ENCODE measurements around the gene TRAF3IP1.
"Not testable (repeated sequence)": the region's sequence is repeated elsewhere in the genome, so short reads cannot be mapped to it uniquely, and the experiment has no call there.

Gene TRAF3IP1

GRCh38 chr2:238397356-238397755 lies 77.0 kb downstream of the TRAF3IP1 start:
- no peak for TF ChIP-seq CTCF (IDR thresholded peaks at IDR 0.05; ENCODE audit: low read depth, low read length)

GRCh38 chr2:238398577-238398976 lies 78.3 kb downstream of the TRAF3IP1 start:
- H3K4me3 ChIP-seq (ENCODE audit: low read depth, low read length), result no peak overlapping the region
- TF ChIP-seq CTCF (IDR thresholded peaks at IDR 0.05; ENCODE audit: low read depth, low read length), result no peak

More at GRCh38 chr2:238397356-238397755, 77.0 kb downstream of the TRAF3IP1 start:
- no peak overlapping the region for H3K4me3 ChIP-seq (ENCODE audit: low read depth, low read length)

GRCh38 chr2:238399094-238399493 lies 78.8 kb downstream of the TRAF3IP1 start:
- H3K4me3 ChIP-seq (ENCODE audit: low read depth, low read length), result no peak overlapping the region
- no peak for TF ChIP-seq CTCF (IDR thresholded peaks at IDR 0.05; ENCODE audit: low read depth, low read length)

GRCh38 chr2:238401551-238401950 lies 81.2 kb downstream of the TRAF3IP1 start:
- no peak overlapping the region for H3K4me3 ChIP-seq (ENCODE audit: low read depth, low read length)
- TF ChIP-seq CTCF (IDR thresholded peaks at IDR 0.05; ENCODE audit: low read depth, low read length), result no peak

- H3K4me3 ChIP-seq (ENCODE audit: low read depth, low read length), result no peak overlapping the region
Measured at GRCh38 chr2:238403632-238404405, 83.5 kb downstream of the TRAF3IP1 start.

GRCh38 chr2:238404406-238405216 lies 84.3 kb downstream of the TRAF3IP1 start:
- H3K4me3 ChIP-seq (ENCODE audit: low read depth, low read length), result no peak overlapping the region
- no peak for TF ChIP-seq CTCF (IDR thresholded peaks at IDR 0.05; ENCODE audit: low read depth, low read length)

More at GRCh38 chr2:238403632-238404405, 83.5 kb downstream of the TRAF3IP1 start:
- no peak for TF ChIP-seq CTCF (IDR thresholded peaks at IDR 0.05; ENCODE audit: low read depth, low read length)

GRCh38 chr2:238405217-238405555 lies 84.9 kb downstream of the TRAF3IP1 start:
- H3K4me3 ChIP-seq (ENCODE audit: low read depth, low read length), result not testable (repeated sequence)
